ENCODE measurements around the gene CTNND2.
"Not testable (repeated sequence)": the region's sequence is repeated elsewhere in the genome, so short reads cannot be mapped to it uniquely, and the experiment has no call there.

The CTNND2 gene

GRCh38 chr5:11675184-11675583, 229.1 kb downstream of the CTNND2 start:
- DNase-seq (ENCODE audit: low spot score): no peak

DNA sequence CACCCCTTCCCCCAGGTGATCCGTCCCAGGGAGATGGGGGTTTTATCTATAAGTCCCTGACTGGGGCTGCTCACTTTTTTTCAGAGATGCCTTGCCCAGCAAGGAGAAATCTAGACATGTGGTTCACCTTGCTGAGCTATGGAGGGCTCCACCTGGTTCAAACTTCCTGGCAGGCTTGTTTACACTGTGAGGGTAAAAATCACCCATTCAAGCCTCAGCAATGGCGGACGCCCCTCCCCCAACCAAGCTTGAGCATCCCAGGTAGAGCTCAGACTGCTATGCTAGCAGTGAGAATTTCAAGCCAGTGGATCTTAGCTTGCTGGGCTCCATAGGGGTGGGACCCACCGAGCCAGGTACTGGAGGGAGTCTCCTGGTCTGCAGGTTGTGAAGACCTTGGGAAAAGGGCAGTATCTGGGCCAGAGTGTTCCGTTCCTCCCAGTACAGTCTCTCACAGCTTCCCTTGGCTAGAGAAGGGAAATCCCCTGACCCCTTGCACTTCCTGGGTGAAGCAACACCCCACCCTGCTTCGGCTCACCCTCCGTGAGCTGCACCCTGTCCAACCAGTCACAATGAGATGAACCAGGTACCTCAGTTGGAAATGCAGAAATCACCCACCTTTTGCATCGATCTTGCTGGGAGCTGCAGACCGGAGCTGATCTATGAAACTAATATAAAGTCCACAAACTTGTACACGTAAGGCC, 231.7 kb downstream of the CTNND2 start:
- no peak for DNase-seq (ENCODE audit: low spot score)

DNA sequence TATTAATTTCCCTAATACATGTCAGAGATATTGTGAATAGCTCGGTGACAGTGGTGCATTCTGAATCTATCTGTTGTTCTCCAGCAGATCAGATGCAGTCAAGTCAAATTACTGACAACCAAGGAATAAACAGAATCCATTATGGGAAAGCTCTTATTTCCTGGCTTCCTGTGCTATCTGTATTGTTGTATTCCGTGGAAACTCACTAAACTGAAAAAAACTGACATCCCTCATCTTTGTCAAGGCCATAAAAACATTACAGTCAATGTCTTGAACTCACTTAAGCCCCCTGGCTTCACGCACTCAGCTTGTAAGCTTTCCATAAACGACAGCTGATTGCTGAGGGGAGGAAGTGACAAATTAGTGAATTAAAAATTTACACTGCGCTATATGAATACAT, 245.9 kb downstream of the CTNND2 start:
- no peak for DNase-seq (ENCODE audit: low spot score)

DNA sequence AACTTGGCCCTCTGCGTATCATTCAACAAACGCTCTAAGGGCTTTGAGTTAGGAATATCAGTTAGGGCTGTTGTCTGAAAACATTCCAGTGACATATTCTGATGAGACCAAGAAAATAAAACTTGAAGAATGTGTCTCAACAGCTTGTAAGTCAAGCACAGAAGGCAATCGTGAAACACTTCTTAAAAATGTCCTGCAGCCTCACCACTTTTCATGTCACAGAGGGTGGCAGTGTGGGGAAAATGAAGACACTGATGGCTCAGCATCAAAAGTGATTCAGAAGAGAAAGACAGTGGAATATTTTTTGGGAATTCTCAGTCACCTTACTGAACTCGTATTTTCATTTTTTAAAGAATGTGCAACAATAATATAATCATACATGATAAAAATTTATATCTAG, 247.3 kb downstream of the CTNND2 start:
- no peak for DNase-seq (ENCODE audit: low spot score)

- DNase-seq (ENCODE audit: low spot score): no peak
Observed at GRCh38 chr5:11655681-11656080, 248.6 kb downstream of the CTNND2 start.

GRCh38 chr5:11650936-11651335, 253.3 kb downstream of the CTNND2 start:
- no peak for DNase-seq (ENCODE audit: low spot score)

- no peak for DNase-seq (ENCODE audit: low spot score)
Observed at GRCh38 chr5:11646141-11646540, 258.1 kb downstream of the CTNND2 start.

GRCh38 chr5:11642438-11642837, 261.8 kb downstream of the CTNND2 start:
- DNase-seq (ENCODE audit: low spot score): no peak

DNA sequence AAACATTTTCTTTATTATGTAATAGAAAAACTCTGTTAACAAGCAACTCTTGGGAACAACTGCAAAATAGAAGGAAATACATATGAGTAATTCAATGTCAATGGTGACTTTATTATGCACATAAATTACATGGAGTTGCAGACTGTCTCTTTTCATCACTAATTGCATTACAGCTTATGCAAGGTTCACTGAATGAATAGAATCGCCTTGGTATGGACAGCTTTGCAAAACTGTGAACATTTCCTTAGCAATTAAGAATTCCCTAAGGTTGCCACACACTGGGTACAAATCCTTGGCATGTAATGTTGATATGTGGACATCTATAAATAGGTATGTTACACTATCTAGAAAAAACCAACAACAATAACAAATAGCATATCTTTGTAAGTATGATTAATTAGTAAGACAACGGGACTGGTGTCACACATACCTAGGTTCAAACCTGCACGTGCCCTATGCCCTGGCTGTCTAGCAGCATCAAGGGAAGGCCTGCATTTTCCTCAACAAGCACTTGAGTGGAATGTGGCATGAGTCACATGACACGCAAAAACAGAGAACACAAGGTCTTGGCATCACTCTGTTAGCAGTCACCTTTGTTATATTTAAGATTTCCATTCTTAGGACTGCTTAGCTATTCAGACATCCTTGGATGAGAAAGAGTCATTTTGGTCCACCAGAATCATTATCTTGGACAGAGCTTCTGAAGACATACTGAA, 263.9 kb downstream of the CTNND2 start:
- DNase-seq (ENCODE audit: low spot score): no peak

- DNase-seq (ENCODE audit: low spot score): no peak
Observed at GRCh38 chr5:11622785-11623184, 281.5 kb downstream of the CTNND2 start.

- DNase-seq (ENCODE audit: low spot score): no peak
Observed at GRCh38 chr5:11620172-11620571, 284.1 kb downstream of the CTNND2 start.

GRCh38 chr5:11619339-11620024, 284.8 kb downstream of the CTNND2 start:
- DNase-seq (ENCODE audit: low spot score): peak; percentile 81

DNA sequence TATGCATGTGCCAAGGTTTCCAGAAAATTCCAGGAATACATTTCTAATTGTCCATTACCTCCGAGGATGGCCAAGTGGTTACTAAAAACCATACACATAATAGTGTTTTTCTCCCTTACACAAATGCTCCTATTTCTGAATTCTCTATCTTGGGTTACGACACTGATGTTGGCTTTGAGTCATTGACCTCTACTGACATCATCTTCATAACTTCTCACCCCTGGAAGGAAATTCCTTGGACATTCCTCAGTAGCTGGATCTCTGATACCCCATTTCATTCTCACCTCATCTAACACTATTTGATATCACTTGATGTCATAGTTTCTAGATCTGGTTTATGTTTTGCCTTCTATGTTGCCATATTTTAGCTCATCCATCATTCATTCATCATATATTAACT, 287.2 kb downstream of the CTNND2 start:
- no peak for DNase-seq (ENCODE audit: low spot score)

DNA sequence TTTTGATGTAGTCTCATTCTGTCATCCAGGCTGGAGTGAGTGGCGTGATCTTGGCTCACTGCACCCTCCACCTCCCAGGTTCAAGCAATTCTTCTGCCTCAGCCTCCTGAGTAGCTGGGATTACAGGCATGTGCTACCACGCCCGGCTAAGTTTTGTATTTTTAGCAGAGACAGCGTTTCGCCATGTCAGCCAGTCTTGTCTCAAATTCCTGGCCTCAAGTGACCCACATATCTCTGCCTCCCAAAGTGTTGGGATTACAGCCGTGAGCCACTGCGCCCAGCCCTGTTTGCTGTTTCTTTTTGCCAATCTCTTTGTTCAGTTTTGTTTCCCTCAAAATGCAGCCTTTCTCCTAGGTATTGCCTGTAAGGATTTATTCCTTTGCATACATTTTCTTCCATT, 287.6 kb downstream of the CTNND2 start:
- not testable (repeated sequence) for DNase-seq (ENCODE audit: low spot score)

GRCh38 chr5:11611011-11611410, 293.2 kb downstream of the CTNND2 start:
- DNase-seq (ENCODE audit: low spot score): no peak

GRCh38 chr5:11609570-11610303, 294.5 kb downstream of the CTNND2 start:
- DNase-seq (ENCODE audit: low spot score): no peak

- no peak for DNase-seq (ENCODE audit: low spot score)
Observed at GRCh38 chr5:11608530-11608929, 295.7 kb downstream of the CTNND2 start.

DNA sequence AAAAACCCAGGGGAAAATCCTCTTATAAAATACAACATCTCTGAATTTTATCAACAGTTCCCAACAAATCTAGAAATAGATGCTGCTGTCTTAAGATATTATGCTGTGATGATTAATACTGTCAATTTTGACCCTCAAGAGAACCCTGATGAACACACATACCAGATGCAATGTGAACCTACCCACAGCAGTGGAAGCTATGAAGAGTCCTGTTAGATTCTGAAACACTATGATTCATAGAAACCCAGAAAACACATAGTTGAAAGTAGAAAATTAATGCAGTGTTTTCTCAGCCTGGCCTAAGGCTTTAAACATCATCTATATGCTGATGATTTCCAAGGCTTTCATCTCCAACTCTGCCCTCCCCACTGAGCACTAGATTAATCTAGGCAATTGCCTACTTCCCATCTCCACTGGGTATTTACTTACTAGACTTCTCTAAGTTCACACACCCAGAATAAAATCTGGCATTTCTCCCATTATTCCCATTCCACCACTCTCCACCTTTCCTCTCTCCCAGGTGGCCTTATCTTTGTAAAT, 296.2 kb downstream of the CTNND2 start:
- DNase-seq (ENCODE audit: low spot score): no peak

- peak; percentile 89 for DNase-seq (ENCODE audit: low spot score)
Observed at GRCh38 chr5:11602298-11602697, 301.9 kb downstream of the CTNND2 start.

- no peak for DNase-seq (ENCODE audit: low spot score)
Observed at GRCh38 chr5:11599499-11599898, 304.7 kb downstream of the CTNND2 start.

- DNase-seq (ENCODE audit: low spot score): peak; percentile 75
Observed at GRCh38 chr5:11596657-11597071, 307.6 kb downstream of the CTNND2 start.

GRCh38 chr5:11596185-11596584, 308.1 kb downstream of the CTNND2 start:
- DNase-seq (ENCODE audit: low spot score): peak; percentile 73

All from globus pallidus (tissue), 1 donor.